Muscle of leg (tissue), 11 donors: Measurements from ENCODE around the gene GAD2. TPM values are rescaled to one million over a fixed set of nuclear protein-coding genes. Genes with fewer than 3 reads are reported as not detected.
"Not testable (repeated sequence)": the region's sequence is repeated elsewhere in the genome, so short reads cannot be mapped to it uniquely, and the experiment has no call there.

Experiments
- DNase-seq: peaks from one replicate; pipeline ENCODE4 v3.0.0; 2013
- H3K27ac ChIP-seq: one replicate; pipeline ENCODE4 v1.5.1; 2013; ENCODE audit warnings: mild to moderate bottlenecking, low read length, control low read depth
- H3K27me3 ChIP-seq: one replicate; pipeline ENCODE4 v1.6.1; 2013; ENCODE audit warnings: low read length; ENCODE audit not compliant: control insufficient read depth, insufficient read depth
- H3K36me3 ChIP-seq: one replicate; pipeline ENCODE4 v1.6.1; 2013; ENCODE audit warnings: low read length; ENCODE audit not compliant: control insufficient read depth, insufficient read depth
- H3K4me1 ChIP-seq: one replicate; pipeline ENCODE4 v1.6.1; 2013; ENCODE audit warnings: low read length; ENCODE audit not compliant: control insufficient read depth, insufficient read depth
- H3K4me3 ChIP-seq: one replicate; pipeline ENCODE4 v1.5.1; 2013; ENCODE audit warnings: low read length, control low read depth
- H3K9me3 ChIP-seq: replicated peaks from 2 replicates; pipeline ENCODE4 v1.6.1; 2013; ENCODE audit warnings: low read depth, low read length; ENCODE audit not compliant: control insufficient read depth
- WGBS: methylation state at CpG from one replicate; pipeline ENCODE4 v1.1.5; 2013; ENCODE audit warnings: missing lambda C conversion rate; ENCODE audit not compliant: insufficient coverage; 5-methylcytosine and 5-hydroxymethylcytosine counted together
- polyA plus RNA-seq, 8 donors: library from polyadenylated mRNA; unstranded; fragments of 120-200 nt; gene quantifications; one replicate each; pipeline versions ENCODE4 v1.2.1 to v1.2.3, GENCODE V29; 2013; ENCODE audit warnings: inconsistent platforms in 1 of 8, low replicate concordance in 1 of 8; ENCODE audit not compliant: insufficient read length in 8 of 8, insufficient read depth in 1 of 8
- total RNA-seq: library from RNA; stranded (reverse); fragments of 120-200 nt; gene quantifications from one replicate; pipeline ENCODE4 v1.2.4, GENCODE V29; 2013

The GAD2 gene
- total and polyA plus RNA-seq, 9 donors: 0.03 to 0.09 (median 0.07) TPM; not detected in 5

DNA sequence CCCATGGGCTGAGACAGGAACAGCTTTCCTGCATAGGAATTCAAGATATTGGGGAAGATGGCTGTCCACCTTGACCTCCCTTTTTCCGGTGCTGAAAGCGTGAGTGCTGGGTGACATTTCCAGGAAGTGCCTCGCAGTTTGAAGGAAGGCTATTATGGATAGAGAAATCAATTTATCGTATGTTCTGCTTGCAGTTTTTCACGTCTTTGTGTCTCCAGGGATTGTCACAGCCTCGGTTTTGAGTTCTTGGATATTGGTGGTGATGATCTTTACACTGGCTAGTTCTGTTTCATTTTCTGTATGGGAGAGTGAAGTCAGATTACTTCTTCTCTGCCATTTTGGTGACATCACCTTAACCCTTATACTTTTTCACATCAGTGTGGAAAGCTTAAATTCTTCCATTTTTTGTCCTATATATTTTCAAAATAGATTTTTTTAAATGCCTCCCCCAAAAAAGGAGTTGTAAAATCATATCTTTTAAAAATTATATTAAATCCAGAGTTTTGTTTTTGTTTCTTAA is 119.1 kb downstream of the GAD2 start:
- H3K27me3 ChIP-seq: no peaks in the 10 kb centered on the region
- no peak overlapping the region for H3K27ac ChIP-seq
- peaks cover 6% of the 10 kb centered on the region for H3K9me3 ChIP-seq
- no peak overlapping the region for H3K4me3 ChIP-seq
- DNase-seq: no peak
- WGBS: 80% methylated on average over 3 of the region's 6 CpGs
- H3K36me3 ChIP-seq: no peaks in the 10 kb centered on the region
- H3K4me1 ChIP-seq: no peaks in the 10 kb centered on the region

DNA sequence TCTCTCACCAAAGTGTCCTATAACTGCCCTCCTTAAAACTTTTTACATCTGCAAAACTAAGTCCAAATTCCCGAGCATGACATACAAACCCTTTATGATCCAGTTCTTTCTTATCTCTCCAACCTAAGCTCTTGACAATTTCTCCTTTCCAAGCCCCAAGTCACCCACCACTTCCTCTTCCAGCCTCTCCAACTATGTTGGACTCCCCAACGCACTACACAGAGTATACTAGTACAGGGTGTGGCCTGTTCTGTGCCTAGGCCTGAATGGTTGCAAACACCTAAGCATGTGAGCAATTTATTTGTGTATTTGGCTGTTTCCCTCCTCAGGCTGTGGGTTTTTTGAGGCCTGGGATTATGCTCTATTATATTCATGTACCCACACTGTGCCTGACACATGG is 120.4 kb downstream of the GAD2 start:
- Histone ChIP-seq H3K27ac (no peak overlapping the region), H3K27me3 (no peaks in the 10 kb centered on the region), H3K4me3 (no peak overlapping the region), H3K36me3 (no peaks in the 10 kb centered on the region), H3K4me1 (no peaks in the 10 kb centered on the region), H3K9me3 (peaks cover 6% of the 10 kb centered on the region)
- WGBS: 50% methylated on average over 1 of the region's 2 CpGs
- no peak for DNase-seq

DNA sequence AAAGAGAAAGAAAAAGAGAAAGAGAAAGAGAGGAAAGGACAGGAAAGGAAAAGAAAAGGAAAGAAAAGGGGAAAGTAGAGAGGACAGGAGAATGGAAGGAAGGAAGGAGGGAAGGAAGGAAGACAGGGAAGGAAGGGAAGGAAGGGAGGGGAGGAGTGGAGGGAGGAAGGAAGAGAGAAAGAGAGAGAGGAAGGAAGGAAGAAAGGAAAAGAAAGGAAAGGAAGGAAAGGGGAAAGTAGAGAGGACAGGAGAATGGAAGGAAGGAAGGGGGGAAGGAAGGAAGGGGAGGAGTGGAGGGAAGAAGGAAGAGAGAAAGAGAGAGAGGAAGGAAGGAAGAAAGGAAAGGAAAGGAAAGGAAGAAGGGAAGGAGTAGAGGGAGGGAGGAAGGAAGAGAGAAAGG is 125.1 kb downstream of the GAD2 start:
- Histone ChIP-seq H3K27ac (no peak overlapping the region), H3K9me3 (no peaks in the 10 kb centered on the region), H3K36me3 (no peaks in the 10 kb centered on the region), H3K27me3 (no peaks in the 10 kb centered on the region), H3K4me3 (no peak overlapping the region), H3K4me1 (no peaks in the 10 kb centered on the region)
- DNase-seq: no peak

DNA sequence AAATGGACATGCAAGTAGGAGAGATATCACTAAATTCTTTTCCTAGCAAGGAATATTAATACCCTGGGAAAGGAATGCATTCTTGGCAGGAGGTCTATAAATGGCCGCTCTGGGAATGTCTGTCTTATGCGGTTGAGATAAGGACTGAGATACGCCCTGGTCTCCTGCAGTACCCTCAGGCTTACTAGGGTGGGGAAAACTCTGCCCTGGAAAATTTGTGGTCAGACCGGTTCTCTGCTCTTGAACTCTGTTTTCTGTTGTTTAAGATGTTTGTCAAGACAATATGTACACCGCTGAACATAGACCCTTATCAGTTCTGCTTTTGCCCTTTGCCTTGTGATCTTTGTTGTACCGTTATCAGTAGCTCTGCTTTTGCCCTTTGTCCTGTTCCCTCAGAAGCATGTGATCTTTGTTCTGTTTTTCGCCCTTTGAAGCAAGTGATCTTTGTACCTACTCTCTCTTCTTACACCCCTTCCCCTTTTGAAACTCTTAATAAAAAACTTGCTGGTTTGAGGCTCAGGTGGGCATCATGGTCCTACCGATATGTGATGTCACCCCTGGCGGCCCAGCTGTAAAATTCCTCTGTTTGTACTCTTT is 132.3 kb downstream of the GAD2 start:
- not testable (repeated sequence) for H3K27me3 ChIP-seq, H3K9me3 ChIP-seq, DNase-seq, H3K4me1 ChIP-seq, H3K4me3 ChIP-seq, H3K27ac ChIP-seq, H3K36me3 ChIP-seq
- WGBS: 96% methylated on average over 3 of the region's 9 CpGs

Other genes with a start within 250 kb of the GAD2 start
- 1.6 TPM for gene APBB1IP, start 221.6 kb downstream of the GAD2 start, total RNA-seq
- 1 to 10 TPM; 1.4 to 3.4 (median 2.1) TPM for gene APBB1IP, start 221.6 kb downstream of the GAD2 start, polyA plus RNA-seq